Activated naive CD8-positive, alpha-beta T cell treated with anti-CD3 and anti-CD28 coated beads, Interleukin-2, amount 10 ng/mL, durations not matched to agents 7 days and 5 days (primary cell): ENCODE results near the gene IFNA6. TPM values are rescaled to one million over a fixed set of nuclear protein-coding genes. Genes with fewer than 3 reads are reported as not detected.

Experiments
- ATAC-seq: fragments of 150-1000 bp; cut with Tn5 transposase; one replicate; pipeline ENCODE4 v1.10.0; 2021; ENCODE audit warnings: low read depth, moderate library complexity
- POLR2A ChIA-PET: fragments of 350-600 bp; sonication (Branson Sonifier 250); formaldehyde crosslinking; loops from one replicate; lab custom pipeline; 2021; ENCODE audit warnings: antibody characterized with exemption; lab: Charles Lee
- DNase-seq: peaks from one replicate; pipeline ENCODE4 v3.0.0; 2021
- H3K27ac Mint-ChIP-seq: one replicate; pipeline ENCODE4 v1.8.0; 2022; ENCODE audit warnings: mild to moderate bottlenecking, mixed read lengths
- H3K27me3 Mint-ChIP-seq: one replicate; pipeline ENCODE4 v1.8.0; 2022; ENCODE audit warnings: mild to moderate bottlenecking, moderate library complexity, mixed read lengths
- H3K36me3 Mint-ChIP-seq: one replicate; pipeline ENCODE4 v1.8.0; 2021; ENCODE audit warnings: mild to moderate bottlenecking, mixed read lengths
- H3K4me1 Mint-ChIP-seq: one replicate; pipeline ENCODE4 v1.8.0; 2021; ENCODE audit warnings: mixed read lengths
- H3K4me3 Mint-ChIP-seq: one replicate; pipeline ENCODE4 v1.8.0; 2022; ENCODE audit warnings: mild to moderate bottlenecking, moderate library complexity, mixed read lengths
- H3K9me3 Mint-ChIP-seq: one replicate; pipeline ENCODE4 v1.8.0; 2021; ENCODE audit warnings: mixed read lengths
- total RNA-seq, 2 experiments: library from RNA; stranded (reverse); gene quantifications; one replicate each; pipeline ENCODE4 v1.2.3, GENCODE V29; 2021

Gene IFNA6
- total RNA-seq, 2 experiments from 2014 or later: not detected

DNA sequence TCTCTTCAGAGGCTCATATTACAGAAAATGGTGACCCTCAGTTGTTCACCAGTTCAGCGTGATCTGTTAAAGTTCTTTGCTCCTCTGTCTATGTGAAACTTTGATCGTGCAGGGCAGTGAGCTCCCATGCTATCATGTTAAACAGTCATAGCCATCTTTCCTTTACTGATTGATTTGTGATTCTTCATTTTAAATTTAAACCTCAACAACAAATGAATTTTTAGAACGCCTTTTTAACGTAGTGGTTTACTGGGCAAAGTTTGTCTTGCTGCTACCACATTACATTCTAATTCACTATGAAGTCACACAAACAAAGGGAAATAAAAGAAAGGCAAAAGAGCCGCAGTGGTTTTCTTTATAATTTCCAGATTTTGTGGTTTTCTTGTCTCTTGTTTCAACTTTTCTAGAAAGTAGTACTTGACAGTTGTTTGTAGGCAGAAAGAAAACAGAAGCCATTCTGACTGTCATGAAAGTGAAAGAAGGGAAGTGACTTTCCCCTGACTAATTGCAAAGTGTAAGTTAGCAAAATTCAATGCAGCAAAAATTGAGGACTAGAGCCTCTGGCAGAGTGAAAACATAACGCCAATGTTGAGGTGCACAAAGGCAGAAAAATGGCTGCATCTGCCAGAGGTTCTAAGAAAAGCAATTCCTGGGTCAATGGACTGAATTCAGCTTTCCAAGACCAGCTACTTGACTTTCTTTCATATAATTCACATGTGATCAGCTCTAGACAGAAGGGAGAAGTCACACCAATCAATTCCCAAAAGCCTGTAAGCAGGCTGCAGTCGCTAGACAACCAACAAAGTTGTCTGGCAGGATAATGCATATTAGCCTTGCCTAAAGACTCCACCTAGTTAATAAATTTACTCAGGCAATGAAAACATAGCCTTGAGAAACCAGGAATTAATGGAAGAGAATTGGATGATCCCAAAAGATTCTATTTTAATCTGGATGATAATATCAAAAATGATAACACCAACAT is 7.1 kb upstream of the IFNA6 start:
- peaks cover 14% of the 10 kb centered on the region for H3K4me1 Mint-ChIP-seq
- POLR2A ChIA-PET: interaction anchor here (0.7 to 1.4 kb wide), 3 partner anchors 22 to 38 kb away, joined by 3 to 8 read pairs (median 4); no protein-coding TSS in a partner anchor
- no peak for DNase-seq
- H3K9me3 Mint-ChIP-seq: peaks cover 14% of the 10 kb centered on the region
- peaks cover under 1% of the 10 kb centered on the region for H3K27me3 Mint-ChIP-seq
- peak; percentile 82 for ATAC-seq
- peaks cover 6% of the 10 kb centered on the region for H3K36me3 Mint-ChIP-seq
- peak overlapping the region; percentile 76 for H3K4me3 Mint-ChIP-seq
- peak overlapping the region; percentile 90 for H3K27ac Mint-ChIP-seq

DNA sequence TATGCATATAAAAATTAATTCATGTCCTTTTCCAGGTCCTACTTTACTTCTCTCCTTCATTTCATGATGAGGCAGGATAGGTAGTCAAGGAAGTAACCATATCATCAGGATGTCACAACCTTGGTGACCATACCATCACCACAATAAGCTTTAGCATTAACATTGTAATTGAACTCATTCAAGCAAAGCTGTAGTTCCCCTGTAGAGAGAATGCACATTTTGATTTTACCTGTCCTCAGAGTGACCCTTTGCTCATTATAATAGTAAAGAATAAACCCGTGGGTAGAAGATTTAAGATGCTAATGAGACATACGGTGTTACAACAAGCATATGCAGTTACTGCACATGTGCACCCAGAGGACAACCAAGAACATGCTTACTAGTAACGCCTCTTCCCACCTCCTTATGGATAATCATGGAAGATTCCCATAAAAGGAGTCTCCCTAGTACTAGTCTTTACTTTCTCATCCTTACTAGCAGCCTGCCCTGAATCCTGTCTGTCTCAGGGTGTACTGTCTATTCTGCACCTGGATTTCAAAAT is 2.2 kb downstream of the IFNA6 start:
- Mint-ChIP-seq H3K36me3 (peaks cover 6% of the 10 kb centered on the region), H3K27me3 (peaks cover 20% of the 10 kb centered on the region), H3K4me1 (peaks cover 1% of the 10 kb centered on the region), H3K4me3 (no peak overlapping the region), H3K27ac (no peak overlapping the region), H3K9me3 (peaks cover 11% of the 10 kb centered on the region)
- ATAC-seq: no peak
- no peak for DNase-seq
- POLR2A ChIA-PET: no interaction called here

DNA sequence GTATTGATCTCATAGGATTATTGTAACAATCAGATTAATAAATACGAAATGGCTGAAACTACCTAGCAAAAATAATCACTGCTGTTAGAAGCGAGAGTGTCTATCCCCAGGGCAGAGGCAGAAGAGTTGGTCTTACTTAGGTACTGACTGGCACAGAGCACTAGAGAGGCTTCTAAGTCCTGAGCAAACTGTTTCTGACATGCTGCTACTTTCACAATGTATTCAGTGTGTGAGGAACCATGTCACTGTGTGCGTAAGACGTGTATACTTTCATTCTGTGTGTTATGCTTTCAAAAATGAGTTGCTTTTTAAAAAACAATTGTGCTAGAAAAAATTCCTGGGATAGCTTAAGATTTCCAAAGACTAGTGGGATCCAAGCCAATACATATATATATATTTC is 10.0 kb downstream of the IFNA6 start:
- H3K27me3 Mint-ChIP-seq: peaks cover 21% of the 10 kb centered on the region
- POLR2A ChIA-PET: no interaction called here

DNA sequence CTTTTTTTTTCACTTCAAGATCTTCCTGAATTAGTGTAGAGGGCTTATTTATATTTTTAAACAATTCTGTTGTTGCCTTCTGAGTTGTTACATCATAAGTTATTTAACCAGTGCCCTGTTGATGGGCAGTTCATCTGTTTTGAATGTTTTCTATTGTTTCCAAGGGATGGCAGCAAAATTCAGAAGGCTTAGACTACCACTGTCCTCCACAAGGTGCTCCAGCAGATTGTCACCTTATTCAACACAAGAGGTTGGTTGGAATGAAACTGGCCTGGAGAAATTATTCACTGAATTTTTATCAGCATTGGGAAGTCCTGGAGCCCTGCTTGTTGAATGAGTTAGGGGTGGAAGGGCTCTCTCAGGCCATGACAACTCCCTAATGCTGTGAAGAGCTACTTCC is 14.2 kb downstream of the IFNA6 start:
- Mint-ChIP-seq H3K27ac (no peak overlapping the region), H3K4me3 (no peak overlapping the region), H3K4me1 (peaks cover 29% of the 10 kb centered on the region), H3K36me3 (peaks cover 20% of the 10 kb centered on the region), H3K27me3 (peaks cover 8% of the 10 kb centered on the region), H3K9me3 (peaks cover 2% of the 10 kb centered on the region)
- DNase-seq (no peak), ATAC-seq (no peak)
- POLR2A ChIA-PET: no interaction called here

More for the DNA sequence above, 10.0 kb downstream of the IFNA6 start:
- peaks cover 6% of the 10 kb centered on the region for H3K36me3 Mint-ChIP-seq
- H3K27ac Mint-ChIP-seq: no peak overlapping the region
- ATAC-seq (no peak), DNase-seq (no peak)
- no peak overlapping the region for H3K4me3 Mint-ChIP-seq
- peaks cover 7% of the 10 kb centered on the region for H3K4me1 Mint-ChIP-seq
- peaks cover 10% of the 10 kb centered on the region for H3K9me3 Mint-ChIP-seq

DNA sequence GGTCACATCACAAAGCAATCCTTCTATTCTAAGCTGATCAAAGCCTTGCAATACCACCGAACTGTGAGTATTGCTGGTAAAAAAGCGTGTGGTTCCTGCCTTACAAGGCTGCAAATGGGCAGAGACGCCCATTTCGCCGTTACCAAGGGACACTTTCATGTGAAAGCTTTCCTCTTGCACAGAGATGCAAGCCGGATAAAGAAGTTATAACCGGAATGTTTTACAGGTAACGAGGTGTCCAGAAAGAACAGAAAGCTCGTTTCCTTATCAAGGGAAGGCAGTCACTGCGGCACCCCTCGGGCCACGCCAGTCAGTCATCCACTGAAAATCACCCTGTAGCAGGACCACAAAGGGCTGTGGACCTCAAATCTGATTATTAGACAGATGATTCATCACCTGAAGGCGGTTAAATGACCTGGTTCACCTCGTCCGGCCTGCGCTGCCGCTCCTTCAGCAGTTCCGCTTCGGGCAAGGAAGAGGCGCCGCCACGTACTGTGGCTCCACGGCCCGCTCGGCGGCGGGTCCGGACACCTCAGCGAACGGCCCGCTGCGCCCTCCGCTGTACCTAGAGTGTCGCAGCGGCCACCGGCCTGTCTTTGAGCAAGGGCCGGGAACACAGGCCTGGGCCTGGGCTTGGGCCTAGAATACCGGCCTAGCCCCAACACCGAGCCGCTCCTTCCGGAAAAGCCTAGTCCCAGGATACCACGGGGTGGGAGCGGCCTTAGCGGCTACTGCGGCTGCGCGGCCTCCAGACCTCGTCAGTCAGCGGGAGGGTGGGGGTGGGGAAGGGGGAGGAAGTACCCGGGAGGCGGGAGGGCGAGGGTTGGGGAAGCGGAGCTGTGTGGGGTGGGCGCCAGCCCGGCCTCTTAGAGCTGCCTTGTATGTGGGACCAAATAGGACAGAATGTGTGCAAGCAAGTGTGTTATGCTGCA is 15.7 kb downstream of the IFNA6 start, which contains the start of gene KLHL9:
TSS of gene KLHL9 (minus strand) at position 704 of the 932 bp plus-strand sequence. CDS start at position 159, 545 bp downstream.
- peak; percentile 97 for ATAC-seq
- peaks cover 36% of the 10 kb centered on the region for H3K4me1 Mint-ChIP-seq
- peaks cover 8% of the 10 kb centered on the region for H3K27me3 Mint-ChIP-seq
- DNase-seq: peak; percentile 85
- peaks cover 2% of the 10 kb centered on the region for H3K9me3 Mint-ChIP-seq
- peak within 1 kb of the TSS; percentile 88 for H3K4me3 Mint-ChIP-seq
- peaks cover 22% of the 10 kb centered on the region for H3K36me3 Mint-ChIP-seq
- peak within 1 kb of the TSS; percentile 89 for H3K27ac Mint-ChIP-seq
- POLR2A ChIA-PET: interaction anchor here (0.6 to 2.2 kb wide), 9 partner anchors 9 to 61 kb away, joined by 3 to 8 read pairs (median 4); no protein-coding TSS in a partner anchor

DNA sequence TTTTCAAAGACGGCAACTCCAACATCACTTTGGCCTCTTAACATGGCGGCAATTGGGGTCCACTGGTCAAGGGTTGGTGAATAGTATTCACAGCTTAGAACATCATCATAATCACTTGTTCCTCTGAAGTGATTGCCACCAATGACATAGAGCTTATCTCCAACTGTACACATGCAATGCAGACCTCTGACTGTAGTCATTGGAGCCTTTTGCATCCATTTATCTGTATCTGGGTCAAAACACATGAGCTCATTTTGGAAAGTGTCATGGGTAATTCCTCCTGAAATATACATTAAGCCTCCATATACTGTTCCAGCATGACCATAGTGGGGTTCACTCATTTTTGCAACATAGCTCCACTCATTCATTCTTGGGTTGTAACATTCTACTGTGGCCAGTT is 17.5 kb downstream of the IFNA6 start:
- H3K27ac Mint-ChIP-seq: no peak overlapping the region
- H3K27me3 Mint-ChIP-seq: peaks cover 4% of the 10 kb centered on the region
- H3K9me3 Mint-ChIP-seq: peaks cover 2% of the 10 kb centered on the region

DNA sequence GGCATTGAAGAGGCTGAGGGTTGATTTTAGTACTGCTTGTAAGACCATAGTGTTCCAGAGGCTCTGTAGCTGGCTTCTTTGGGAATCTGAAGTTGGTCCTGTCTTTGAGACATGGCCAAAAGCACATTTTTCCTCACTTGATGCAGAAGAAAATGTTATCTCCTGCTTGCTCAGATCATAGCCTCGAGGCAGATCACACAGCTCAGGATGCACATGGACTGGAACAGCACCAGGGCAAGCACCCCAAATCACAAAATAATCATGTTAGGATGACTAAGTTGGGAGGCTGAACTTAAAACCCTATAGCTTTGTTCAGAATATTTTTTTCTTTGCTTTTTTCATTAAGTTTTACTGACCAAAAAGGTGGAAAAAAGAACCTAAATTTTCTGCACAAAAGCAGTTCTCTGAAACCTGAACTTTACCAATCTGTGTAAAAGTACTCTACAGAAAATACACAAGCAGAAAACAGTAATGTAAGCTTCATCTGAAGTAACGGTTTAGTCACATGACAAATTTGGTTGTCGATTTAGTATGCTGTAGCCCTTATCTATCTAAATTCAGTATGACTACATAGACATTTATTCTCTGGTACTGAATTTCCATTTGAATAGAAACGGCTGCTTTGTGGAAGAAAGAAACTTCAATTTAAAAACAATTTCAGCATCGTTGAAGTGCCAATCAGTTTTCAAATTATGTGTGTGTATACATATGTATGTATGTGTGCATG is 18.8 kb downstream of the IFNA6 start:
- DNase-seq (no peak), ATAC-seq (no peak)
- POLR2A ChIA-PET: interaction anchor here (0.9 kb wide), 1 partner anchor 182 kb away, joined by 3 read pairs; no protein-coding TSS in a partner anchor
- peaks cover 22% of the 10 kb centered on the region for H3K36me3 Mint-ChIP-seq
- H3K27me3 Mint-ChIP-seq: peaks cover 2% of the 10 kb centered on the region
- peaks cover 2% of the 10 kb centered on the region for H3K9me3 Mint-ChIP-seq
- H3K27ac Mint-ChIP-seq: no peak overlapping the region
- peak overlapping the region; percentile 88 for H3K4me3 Mint-ChIP-seq
- H3K4me1 Mint-ChIP-seq: peaks cover 50% of the 10 kb centered on the region

More for the DNA sequence above, 17.5 kb downstream of the IFNA6 start:
- H3K4me1 Mint-ChIP-seq: peaks cover 42% of the 10 kb centered on the region
- POLR2A ChIA-PET: interaction anchor here (1.6 to 2.2 kb wide), 2 partner anchors 9 to 24 kb away, joined by 5 to 8 read pairs; no protein-coding TSS in a partner anchor
- ATAC-seq: no peak
- H3K4me3 Mint-ChIP-seq: peak overlapping the region; percentile 88
- DNase-seq: no peak
- H3K36me3 Mint-ChIP-seq: peaks cover 22% of the 10 kb centered on the region

DNA sequence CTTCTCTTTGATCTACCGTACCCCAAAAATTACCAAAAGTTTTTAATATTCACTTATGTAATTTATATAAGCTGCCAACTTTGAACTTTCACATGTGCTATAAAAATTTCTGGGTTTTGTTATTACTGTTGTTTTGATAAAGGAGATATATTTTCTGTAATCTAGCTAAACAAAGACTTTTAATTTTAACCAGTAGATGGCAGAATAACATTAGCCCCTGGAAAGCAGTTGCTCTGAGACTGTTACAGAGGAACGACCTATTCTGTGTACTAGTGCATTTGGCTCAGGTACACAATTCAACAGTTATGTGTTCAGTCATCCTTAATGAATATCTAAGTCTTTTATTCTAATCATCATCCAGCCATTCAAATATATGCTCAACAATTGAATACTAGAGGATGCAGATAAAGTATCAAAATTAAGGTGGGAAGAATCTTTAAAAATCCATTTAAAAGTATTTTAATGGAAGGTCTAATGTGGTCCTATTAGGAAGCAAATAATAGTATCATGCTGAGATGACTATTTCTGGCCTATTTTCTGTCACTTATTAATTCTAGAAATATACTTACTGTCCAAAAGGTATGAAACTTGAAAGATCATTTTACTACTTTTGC is 24.1 kb downstream of the IFNA6 start:
- H3K9me3 Mint-ChIP-seq: no peaks in the 10 kb centered on the region
- peak; percentile 66 for ATAC-seq
- POLR2A ChIA-PET: interaction anchor here (0.6 to 1.2 kb wide), 3 partner anchors 8 to 119 kb away, joined by 3 to 4 read pairs (median 4); partner anchors contain the start of gene KLHL9
- H3K27me3 Mint-ChIP-seq: no peaks in the 10 kb centered on the region
- peaks cover 8% of the 10 kb centered on the region for H3K36me3 Mint-ChIP-seq
- H3K4me3 Mint-ChIP-seq: no peak overlapping the region
- H3K4me1 Mint-ChIP-seq: peaks cover 29% of the 10 kb centered on the region
- no peak overlapping the region for H3K27ac Mint-ChIP-seq
- DNase-seq: no peak

DNA sequence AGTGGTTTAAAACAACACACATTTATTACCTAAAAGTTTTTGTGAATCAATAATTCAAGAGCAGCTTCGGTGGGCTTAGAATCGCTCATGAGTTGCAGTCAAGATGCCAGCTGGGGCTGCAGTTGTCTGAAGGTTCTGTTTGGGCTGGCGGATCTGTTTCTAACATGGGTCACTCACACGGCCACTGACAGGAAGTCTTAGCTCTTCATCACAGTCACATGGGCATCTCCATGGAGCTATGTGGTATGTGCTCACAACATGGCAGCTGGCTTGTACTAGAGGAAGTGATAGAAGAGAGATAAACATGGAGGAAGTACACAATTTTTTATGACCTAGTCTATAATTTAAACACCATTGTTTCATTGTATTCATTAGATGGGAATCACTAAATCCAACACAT is 26.6 kb downstream of the IFNA6 start:
- H3K27ac Mint-ChIP-seq: no peak overlapping the region
- H3K27me3 Mint-ChIP-seq: no peaks in the 10 kb centered on the region
- no peak overlapping the region for H3K4me3 Mint-ChIP-seq
- DNase-seq (no peak), ATAC-seq (no peak)
- no peaks in the 10 kb centered on the region for H3K9me3 Mint-ChIP-seq
- peaks cover 16% of the 10 kb centered on the region for H3K4me1 Mint-ChIP-seq
- POLR2A ChIA-PET: interaction anchor here (1.7 kb wide), 1 partner anchor 10 kb away, joined by 5 read pairs; no protein-coding TSS in a partner anchor
- H3K36me3 Mint-ChIP-seq: peaks cover 6% of the 10 kb centered on the region

DNA sequence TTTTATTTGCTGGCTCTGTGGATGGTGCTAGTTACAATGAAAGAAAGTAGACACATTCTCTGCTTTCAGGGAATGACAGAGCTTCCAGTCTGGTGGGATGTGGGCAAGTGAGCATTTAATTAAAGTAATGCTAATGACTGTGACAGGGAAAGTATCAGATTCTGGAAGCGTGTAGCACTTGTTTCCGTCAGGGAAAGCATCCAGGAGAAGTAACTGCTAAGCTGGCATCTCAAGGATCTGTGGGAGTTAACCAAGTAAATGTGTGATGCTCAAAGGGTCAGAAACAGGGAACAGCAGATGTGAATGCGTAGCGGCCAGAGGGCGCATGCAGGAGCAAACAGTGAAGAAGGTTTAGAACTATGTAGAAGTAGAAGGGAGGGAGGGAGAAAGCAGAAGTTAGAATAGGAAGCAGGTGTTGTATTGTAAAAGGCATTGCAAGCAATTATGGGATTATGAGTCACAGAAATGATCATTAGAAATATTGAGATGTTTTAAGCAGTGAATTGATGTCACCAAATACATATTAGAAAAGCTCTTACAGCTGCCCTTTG is 27.7 kb downstream of the IFNA6 start:
- peaks cover 18% of the 10 kb centered on the region for H3K4me1 Mint-ChIP-seq
- POLR2A ChIA-PET: interaction anchor here (0.6 to 1.7 kb wide), 4 partner anchors 11 to 65 kb away, joined by 4 to 5 read pairs (median 5); partner anchors contain the start of gene KLHL9
- no peaks in the 10 kb centered on the region for H3K9me3 Mint-ChIP-seq
- peaks cover 6% of the 10 kb centered on the region for H3K36me3 Mint-ChIP-seq
- no peak overlapping the region for H3K4me3 Mint-ChIP-seq
- no peaks in the 10 kb centered on the region for H3K27me3 Mint-ChIP-seq
- no peak overlapping the region for H3K27ac Mint-ChIP-seq
- no peak for ATAC-seq
- DNase-seq: no peak

DNA sequence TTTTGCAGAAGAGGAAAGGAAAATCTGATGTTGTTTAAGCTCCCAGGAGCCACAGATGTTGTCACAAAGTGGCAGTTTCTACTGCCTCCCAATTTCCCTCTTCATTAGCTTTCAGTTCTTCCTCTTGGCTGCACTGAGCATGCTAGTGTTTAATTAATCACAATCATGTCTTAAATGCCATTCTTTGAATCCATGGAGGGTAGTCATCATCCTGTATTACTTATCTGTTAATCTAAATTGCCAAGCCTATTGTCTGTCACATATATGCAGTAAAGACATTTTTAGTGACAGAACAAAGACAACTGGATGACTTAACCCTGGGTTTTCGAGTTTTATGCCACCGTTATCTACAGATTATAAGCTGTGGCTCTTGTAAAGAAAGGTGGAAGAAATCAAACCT is 30.2 kb downstream of the IFNA6 start:
- Mint-ChIP-seq H3K9me3 (no peaks in the 10 kb centered on the region), H3K36me3 (peaks cover 4% of the 10 kb centered on the region), H3K27me3 (peaks cover 3% of the 10 kb centered on the region), H3K27ac (no peak overlapping the region), H3K4me3 (no peak overlapping the region), H3K4me1 (peaks cover 8% of the 10 kb centered on the region)
- DNase-seq: no peak
- POLR2A ChIA-PET: no interaction called here
- no peak for ATAC-seq
